Brain microvascular endothelial cell (primary cell): ENCODE measurements around the gene LATS2.

ENCODE experiments used
- DNase-seq: peaks from one replicate; pipeline ENCODE4 v3.0.0-alpha.2; 2020
- H3K27ac ChIP-seq: fragments of 250-450 bp; sonication (Bioruptor Pico); 2 replicates; pipeline ENCODE4 v1.5.1; 2020; ENCODE audit warnings: mild to moderate bottlenecking, moderate library complexity
- H3K27me3 ChIP-seq: fragments of 250-450 bp; sonication (Bioruptor Pico); replicated peaks from 2 replicates; pipeline ENCODE4 v1.5.1; 2020; ENCODE audit warnings: mild to moderate bottlenecking
- H3K36me3 ChIP-seq: fragments of 250-450 bp; sonication (Bioruptor Pico); replicated peaks from 2 replicates; pipeline ENCODE4 v1.5.1; 2020; ENCODE audit warnings: mild to moderate bottlenecking
- H3K4me3 ChIP-seq: 2 replicates; pipeline ENCODE4 v1.5.1; 2011; ENCODE audit warnings: low read depth, mild to moderate bottlenecking, control low read depth, low read length, moderate library complexity
- in situ Hi-C: cut with HindIII; loops from 2 replicates; pipeline ENCODE4 v1.10.0; 2017; ENCODE audit warnings: low sequenced_read_pairs, low pct_ligation_motif_present
- TF ChIP-seq, protein P1 (sequence below): IDR thresholded peaks from 2 replicates; pipeline ENCODE4 v1.5.1; 2011; ENCODE audit warnings: low read depth, mild to moderate bottlenecking, moderate library complexity, low read length, control low read depth, inconsistent platforms; ENCODE audit errors: missing control alignments

Gene LATS2

DNA sequence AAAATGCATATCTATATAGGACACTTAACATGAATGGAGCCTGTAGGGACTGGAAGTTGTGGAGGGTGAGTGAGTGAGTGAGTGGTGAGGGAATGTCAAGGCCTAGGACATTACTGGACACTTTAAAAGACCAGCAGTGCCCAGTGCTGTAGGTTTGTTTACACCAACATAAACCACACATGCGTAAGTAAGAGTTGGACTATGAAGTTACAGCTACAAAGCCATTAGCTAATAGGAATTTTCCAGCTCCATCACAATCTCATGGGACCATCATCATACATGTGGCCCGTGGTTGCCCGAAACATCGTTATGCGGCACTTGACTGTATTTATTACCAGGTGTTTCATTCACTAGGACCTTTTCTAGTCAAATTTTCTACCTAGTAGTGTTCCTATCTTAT is 49.2 kb downstream of the LATS2 start:
- H3K27ac ChIP-seq = no peak overlapping the region
- no peaks in the 10 kb centered on the region for H3K36me3 ChIP-seq
- DNase-seq = no peak
- no peaks in the 10 kb centered on the region for H3K27me3 ChIP-seq
- in situ Hi-C loops = no loop called here
- no peak overlapping the region for H3K4me3 ChIP-seq
- TF ChIP-seq, protein P1, sequence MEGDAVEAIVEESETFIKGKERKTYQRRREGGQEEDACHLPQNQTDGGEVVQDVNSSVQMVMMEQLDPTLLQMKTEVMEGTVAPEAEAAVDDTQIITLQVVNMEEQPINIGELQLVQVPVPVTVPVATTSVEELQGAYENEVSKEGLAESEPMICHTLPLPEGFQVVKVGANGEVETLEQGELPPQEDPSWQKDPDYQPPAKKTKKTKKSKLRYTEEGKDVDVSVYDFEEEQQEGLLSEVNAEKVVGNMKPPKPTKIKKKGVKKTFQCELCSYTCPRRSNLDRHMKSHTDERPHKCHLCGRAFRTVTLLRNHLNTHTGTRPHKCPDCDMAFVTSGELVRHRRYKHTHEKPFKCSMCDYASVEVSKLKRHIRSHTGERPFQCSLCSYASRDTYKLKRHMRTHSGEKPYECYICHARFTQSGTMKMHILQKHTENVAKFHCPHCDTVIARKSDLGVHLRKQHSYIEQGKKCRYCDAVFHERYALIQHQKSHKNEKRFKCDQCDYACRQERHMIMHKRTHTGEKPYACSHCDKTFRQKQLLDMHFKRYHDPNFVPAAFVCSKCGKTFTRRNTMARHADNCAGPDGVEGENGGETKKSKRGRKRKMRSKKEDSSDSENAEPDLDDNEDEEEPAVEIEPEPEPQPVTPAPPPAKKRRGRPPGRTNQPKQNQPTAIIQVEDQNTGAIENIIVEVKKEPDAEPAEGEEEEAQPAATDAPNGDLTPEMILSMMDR = no peak

DNA sequence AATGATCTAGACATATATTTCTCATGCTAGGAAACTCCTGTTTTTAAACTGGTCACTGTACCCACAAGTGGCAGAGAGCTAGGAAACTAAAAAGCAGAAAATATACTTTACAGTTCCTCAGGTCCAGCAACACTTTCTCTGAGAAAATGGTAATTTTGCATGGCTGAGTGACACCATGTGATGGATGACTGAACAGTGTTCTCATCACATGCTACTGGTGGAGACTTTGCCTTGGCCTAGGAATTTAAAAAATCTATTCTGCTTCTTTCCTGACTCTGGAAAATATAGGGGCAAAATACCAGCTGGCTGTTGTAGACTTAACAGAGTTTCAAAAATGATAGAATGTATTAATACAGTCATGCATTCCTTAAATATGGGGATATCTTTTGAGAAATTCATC is 50.0 kb downstream of the LATS2 start:
- TF ChIP-seq, protein P1 = no peak
- no peak overlapping the region for H3K4me3 ChIP-seq
- no peak overlapping the region for H3K27ac ChIP-seq
- H3K36me3 ChIP-seq = no peaks in the 10 kb centered on the region
- in situ Hi-C loops = no loop called here
- no peaks in the 10 kb centered on the region for H3K27me3 ChIP-seq
- DNase-seq = no peak

DNA sequence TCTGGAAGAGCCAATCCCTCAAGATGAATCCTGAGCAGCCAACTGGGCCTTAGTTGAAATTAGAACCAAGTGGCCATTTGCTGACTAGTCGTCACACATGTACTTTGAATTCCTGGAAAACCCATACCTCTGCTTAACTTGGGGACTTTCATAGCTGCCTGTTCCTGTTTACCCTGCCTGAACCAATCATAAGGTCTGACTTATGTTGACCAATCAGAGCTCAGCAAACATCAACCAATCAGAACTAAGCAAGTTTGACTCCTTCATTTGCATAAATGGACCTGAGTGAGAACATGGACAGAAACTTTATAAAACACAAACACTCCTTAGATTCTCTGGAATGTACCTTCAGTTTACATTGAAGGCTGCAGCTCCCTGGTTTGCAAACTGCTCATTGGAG is 50.8 kb downstream of the LATS2 start:
- no peak for DNase-seq

DNA sequence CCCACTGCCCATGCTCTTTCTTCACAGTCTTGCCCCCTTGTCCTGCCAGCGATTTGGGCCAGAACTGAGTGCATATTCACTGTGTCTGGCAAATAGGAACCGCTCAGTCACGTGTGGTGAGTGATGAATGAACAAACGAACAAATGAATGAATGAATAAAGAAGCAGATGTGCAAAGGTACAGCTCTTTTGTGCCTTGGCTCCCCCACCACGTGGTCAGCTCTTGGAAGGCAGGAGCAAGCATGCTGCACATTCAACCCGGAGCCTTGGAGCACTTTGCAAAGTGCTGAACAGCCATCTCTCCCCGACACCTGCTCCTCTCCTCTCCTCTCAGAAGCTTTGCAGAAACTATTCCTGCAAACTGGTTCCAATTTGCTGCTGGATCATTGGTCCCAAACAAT is 52.4 kb downstream of the LATS2 start:
- Histone ChIP-seq H3K4me3 (no peak overlapping the region), H3K36me3 (no peaks in the 10 kb centered on the region), H3K27ac (no peak overlapping the region), H3K27me3 (no peaks in the 10 kb centered on the region)
- in situ Hi-C loops = no loop called here
- no peak for DNase-seq
- TF ChIP-seq, protein P1 = no peak

More for the DNA sequence above, 50.8 kb downstream of the LATS2 start:
- Histone ChIP-seq H3K4me3 (no peak overlapping the region), H3K27me3 (no peaks in the 10 kb centered on the region), H3K36me3 (no peaks in the 10 kb centered on the region), H3K27ac (no peak overlapping the region)
- TF ChIP-seq, protein P1 = no peak
- in situ Hi-C loops = no loop called here

DNA sequence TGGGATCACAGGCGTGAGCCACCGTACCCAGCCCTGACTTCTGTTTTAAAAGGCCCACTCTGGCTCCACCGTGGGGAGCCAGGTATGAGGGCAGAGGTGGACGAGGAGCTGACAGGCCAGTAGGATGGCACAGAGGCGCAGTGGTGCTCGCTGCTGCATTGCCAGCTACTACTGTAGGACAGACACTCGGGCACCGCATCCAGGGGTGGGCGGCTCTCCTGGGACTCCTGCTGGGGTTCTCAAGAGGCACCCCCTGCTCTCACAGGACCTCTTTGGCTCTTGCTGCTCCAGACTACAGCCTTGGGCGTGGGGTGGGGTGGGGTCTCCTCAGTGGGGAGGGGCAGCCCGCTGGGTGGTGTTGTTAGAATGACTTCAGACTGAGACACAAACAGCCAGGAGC is 53.4 kb downstream of the LATS2 start:
- TF ChIP-seq, protein P1 = no peak
- Histone ChIP-seq H3K36me3 (no peaks in the 10 kb centered on the region), H3K4me3 (no peak overlapping the region), H3K27me3 (no peaks in the 10 kb centered on the region), H3K27ac (no peak overlapping the region)
- no peak for DNase-seq
- in situ Hi-C loops = no loop called here
